Upper lobe of left lung (tissue), 6 donors: Measurements from ENCODE around the gene SF3A1. TPM values are rescaled to one million over a fixed set of nuclear protein-coding genes. Genes with fewer than 3 reads are reported as not detected.

Experiments
- ATAC-seq, 2 donors: fragments of 200-7000 bp; cut with Tn5 transposase; one replicate each; pipeline ENCODE4 v1.9.1; 2022; ENCODE audit warnings: mild to moderate bottlenecking in 2 of 2, moderate library complexity in 2 of 2; ENCODE audit not compliant: low FRiP score in 2 of 2
- DNase-seq, 2 donors: peaks; one replicate each; pipeline ENCODE4 v3.0.0-alpha.2; 2019 to 2020
- H3K27ac ChIP-seq, 4 donors: fragments of 200-600 bp; sonication (generic); one replicate each; pipeline ENCODE4 v1.5.1; 2016 to 2019
- H3K27me3 ChIP-seq, 4 donors: fragments of 200-600 bp; sonication (generic); one replicate each; pipeline ENCODE4 v1.5.1; 2017 to 2019
- H3K36me3 ChIP-seq, 4 donors: fragments of 200-600 bp; sonication (generic); one replicate each; pipeline ENCODE4 v1.5.1; 2016 to 2019
- H3K4me1 ChIP-seq, 4 donors: fragments of 200-600 bp; sonication (generic); one replicate each; pipeline ENCODE4 v1.5.1; 2018 to 2019
- H3K4me3 ChIP-seq, 4 donors: fragments of 200-600 bp; sonication (generic); one replicate each; pipeline ENCODE4 v1.5.1; 2017 to 2019; ENCODE audit warnings: mild to moderate bottlenecking in 2 of 4, moderate library complexity in 1 of 4
- H3K9me3 ChIP-seq, 4 donors: fragments of 200-600 bp; sonication (generic); one replicate each; pipeline ENCODE4 v1.5.1; 2018 to 2019
- EP300 ChIP-seq, 4 donors: sonication (generic); formaldehyde crosslinking; IDR thresholded peaks; one replicate each; pipeline ENCODE4 v1.5.1; 2017; ENCODE audit warnings: antibody characterized with exemption in 4 of 4, control low read depth in 2 of 4
- POLR2A ChIP-seq, 4 donors: fragments of 450-650 bp; IDR thresholded peaks; one replicate each; pipeline ENCODE4 v1.5.1; 2016 to 2017; ENCODE audit warnings: antibody characterized with exemption in 4 of 4, mild to moderate bottlenecking in 2 of 4
- POLR2AphosphoS5 ChIP-seq, 2 donors: sonication (generic); formaldehyde crosslinking; IDR thresholded peaks; one replicate each; pipeline ENCODE4 v1.5.1; 2017; ENCODE audit warnings: antibody characterized with exemption in 2 of 2
- WGBS, 2 donors: methylation state at CpG; one replicate each; pipeline ENCODE4 v1.1.5; 2017 to 2018; 5-methylcytosine and 5-hydroxymethylcytosine counted together
- total RNA-seq, 6 donors: library from RNA; depleted of rRNA in 4 of 6; stranded (reverse); fragments of >200 nt in 4 of 6; gene quantifications; one replicate each; pipeline versions ENCODE4 v1.1.0 to v1.2.1, GENCODE V29; 2016 to 2021
- TF ChIP-seq, protein P1 (sequence below), 6 experiments: fragments of 450-650 bp in 4 of 6; fragments of 200-600 bp in 2 of 6; sonication (generic) in 2 of 6; IDR thresholded peaks; one replicate each; pipeline ENCODE4 v1.5.1; 2016 to 2019; ENCODE audit warnings: antibody characterized with exemption in 6 of 6
- donor health status: DM: no; HTN: no; CAD: no; lungs with moderate emphysema.
- donor health status: DM: no; HTN: yes; CAD: no; lungs with severe emphysema.

Gene SF3A1
- total RNA-seq, 6 donors from 2014 or later, result 89.1 to 204 (median 138) TPM

DNA sequence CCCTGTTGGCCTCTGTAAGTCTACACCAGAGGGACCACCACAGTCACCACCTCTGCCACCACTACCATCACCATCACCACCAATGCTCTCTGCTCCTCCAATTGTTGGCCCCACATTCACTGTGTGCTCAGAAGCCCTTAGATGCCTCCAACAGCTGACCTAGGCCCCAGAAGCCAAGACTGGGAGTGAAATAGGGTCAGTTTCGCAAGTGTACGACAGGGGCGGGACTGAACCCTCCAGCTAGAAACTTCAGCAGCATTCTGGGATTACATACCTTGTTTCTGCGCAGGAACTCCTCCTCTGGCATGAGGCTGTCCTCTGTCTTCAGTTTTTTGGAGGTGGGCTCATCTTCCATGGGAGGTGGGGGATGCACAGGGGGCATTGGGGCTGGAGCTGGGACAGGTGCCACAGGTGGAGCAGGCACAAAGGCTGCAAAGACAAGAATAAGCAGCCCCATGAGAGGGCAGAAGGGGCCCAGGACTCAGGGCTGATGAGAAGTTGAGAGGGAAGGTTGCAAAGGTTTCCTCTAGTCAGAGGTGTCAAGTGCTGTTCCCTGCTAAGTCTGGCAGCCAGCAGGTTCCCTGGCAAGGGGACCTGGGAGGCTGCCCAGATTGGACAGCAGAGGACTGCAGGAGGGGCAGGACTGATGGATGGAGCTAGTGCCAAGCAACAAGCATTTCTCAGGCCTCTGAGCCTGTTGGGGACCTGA, 19.8 kb downstream of the SF3A1 start:
- peaks cover 79 to 100% (median 97%) of the 10 kb centered on the region in 4 donors for H3K36me3 ChIP-seq
- no peaks in the 10 kb centered on the region for H3K27me3 ChIP-seq
- ATAC-seq, result no peak
- H3K4me1 ChIP-seq, result no peaks in the 10 kb centered on the region
- DNase-seq, result no peak
- no peak overlapping the region for H3K27ac ChIP-seq
- H3K9me3 ChIP-seq, result no peaks in the 10 kb centered on the region
- no peak overlapping the region for H3K4me3 ChIP-seq
- no peak for TF ChIP-seq EP300 (IDR thresholded peaks at IDR 0.05)
- whole genome bisulfite sequencing, 2 donors, result 88 to 92% methylated on average over 4 of the region's 4 CpGs

DNA sequence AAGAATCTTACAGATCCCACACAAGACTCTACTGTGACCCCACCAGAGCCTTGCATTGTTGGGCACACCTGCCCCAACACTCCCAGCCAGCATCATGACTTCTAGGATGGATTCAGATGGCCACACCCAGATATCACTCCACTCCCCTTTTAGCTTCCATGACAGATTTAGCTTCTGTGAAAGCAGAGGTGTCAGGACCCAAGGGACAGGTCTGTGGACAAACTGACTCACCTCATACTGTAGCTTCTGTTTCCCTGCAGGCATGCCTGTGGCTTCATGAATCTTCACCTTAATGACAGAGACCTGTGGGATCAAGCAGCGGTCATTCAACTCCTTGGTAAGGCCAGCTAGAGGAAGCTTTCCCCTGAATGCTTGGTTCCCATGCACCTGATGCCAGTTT, 21.5 kb downstream of the SF3A1 start:
- DNase-seq, result no peak
- Histone ChIP-seq H3K4me1 (no peaks in the 10 kb centered on the region), H3K9me3 (no peaks in the 10 kb centered on the region), H3K27ac (no peak overlapping the region), H3K27me3 (no peaks in the 10 kb centered on the region), H3K36me3 (peaks cover 65 to 94% (median 88%) of the 10 kb centered on the region in 4 donors), H3K4me3 (no peak overlapping the region)
- TF ChIP-seq EP300 (IDR thresholded peaks at IDR 0.05), result no peak
- TF ChIP-seq POLR2A (IDR thresholded peaks at IDR 0.05), result no peak
- TF ChIP-seq POLR2AphosphoS5 (IDR thresholded peaks at IDR 0.05), result no peak
- TF ChIP-seq, protein P1, sequence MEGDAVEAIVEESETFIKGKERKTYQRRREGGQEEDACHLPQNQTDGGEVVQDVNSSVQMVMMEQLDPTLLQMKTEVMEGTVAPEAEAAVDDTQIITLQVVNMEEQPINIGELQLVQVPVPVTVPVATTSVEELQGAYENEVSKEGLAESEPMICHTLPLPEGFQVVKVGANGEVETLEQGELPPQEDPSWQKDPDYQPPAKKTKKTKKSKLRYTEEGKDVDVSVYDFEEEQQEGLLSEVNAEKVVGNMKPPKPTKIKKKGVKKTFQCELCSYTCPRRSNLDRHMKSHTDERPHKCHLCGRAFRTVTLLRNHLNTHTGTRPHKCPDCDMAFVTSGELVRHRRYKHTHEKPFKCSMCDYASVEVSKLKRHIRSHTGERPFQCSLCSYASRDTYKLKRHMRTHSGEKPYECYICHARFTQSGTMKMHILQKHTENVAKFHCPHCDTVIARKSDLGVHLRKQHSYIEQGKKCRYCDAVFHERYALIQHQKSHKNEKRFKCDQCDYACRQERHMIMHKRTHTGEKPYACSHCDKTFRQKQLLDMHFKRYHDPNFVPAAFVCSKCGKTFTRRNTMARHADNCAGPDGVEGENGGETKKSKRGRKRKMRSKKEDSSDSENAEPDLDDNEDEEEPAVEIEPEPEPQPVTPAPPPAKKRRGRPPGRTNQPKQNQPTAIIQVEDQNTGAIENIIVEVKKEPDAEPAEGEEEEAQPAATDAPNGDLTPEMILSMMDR (IDR thresholded peaks at IDR 0.05), result no peak
- 100% methylated on average over 1 of the region's 1 CpG for WGBS, 2 donors
- no peak for ATAC-seq

DNA sequence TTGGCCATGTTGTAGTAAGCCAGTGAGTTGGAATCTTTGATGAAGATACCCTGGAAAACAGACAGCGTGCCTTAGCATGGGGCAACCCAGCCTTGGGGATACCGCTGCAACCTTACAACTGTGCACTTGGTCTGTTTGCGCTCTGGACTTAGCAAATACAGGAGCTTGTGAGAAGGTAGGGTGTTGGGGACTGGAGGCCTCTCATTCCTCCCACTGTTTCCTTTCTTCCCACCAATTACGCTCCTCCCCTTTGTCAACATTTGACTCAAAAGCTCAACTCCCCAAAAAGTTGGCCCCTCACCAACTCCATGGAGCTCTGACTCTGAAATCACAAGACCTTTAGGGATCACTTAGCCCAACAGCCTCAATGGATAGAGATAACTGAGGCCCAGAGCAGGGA, 22.0 kb downstream of the SF3A1 start:
- TF ChIP-seq EP300 (IDR thresholded peaks at IDR 0.05), result no peak
- TF ChIP-seq, protein P1 (IDR thresholded peaks at IDR 0.05), result no peak
- TF ChIP-seq POLR2AphosphoS5 (IDR thresholded peaks at IDR 0.05), result no peak
- no peak for TF ChIP-seq POLR2A (IDR thresholded peaks at IDR 0.05)
- H3K9me3 ChIP-seq, result no peaks in the 10 kb centered on the region
- DNase-seq, result no peak
- H3K27me3 ChIP-seq, result no peaks in the 10 kb centered on the region
- no peak for ATAC-seq
- no peak overlapping the region for H3K27ac ChIP-seq
- peaks cover 59 to 90% (median 82%) of the 10 kb centered on the region in 4 donors for H3K36me3 ChIP-seq
- no peak overlapping the region for H3K4me3 ChIP-seq
- H3K4me1 ChIP-seq, result no peaks in the 10 kb centered on the region
- 84% methylated on average over 4 of the region's 4 CpGs for WGBS, 2 donors

DNA sequence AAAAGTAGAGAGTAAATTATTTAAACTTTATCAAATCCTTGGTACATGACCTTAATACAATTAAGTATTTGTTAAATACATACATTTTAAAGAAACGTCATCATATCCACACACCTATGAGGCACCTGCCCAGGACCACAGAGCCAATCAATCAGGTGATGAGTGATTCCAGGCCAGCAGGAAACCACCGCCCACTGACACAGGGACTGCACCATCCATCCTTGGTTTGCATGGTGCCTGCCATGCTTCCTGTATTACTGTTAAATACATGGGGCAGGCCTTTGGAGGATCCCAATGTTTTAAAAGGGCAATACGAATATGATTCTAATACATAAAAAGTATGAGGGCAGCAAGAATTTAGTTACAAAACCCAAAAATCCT, 23.0 kb downstream of the SF3A1 start:
- Histone ChIP-seq H3K9me3 (no peaks in the 10 kb centered on the region), H3K27ac (no peak overlapping the region), H3K4me3 (no peak overlapping the region), H3K4me1 (no peaks in the 10 kb centered on the region), H3K27me3 (no peaks in the 10 kb centered on the region), H3K36me3 (peaks cover 51 to 82% (median 72%) of the 10 kb centered on the region in 4 donors)
- DNase-seq (no peak), ATAC-seq (no peak)
- WGBS, 2 donors, result 92 to 93% methylated on average over 3 of the region's 3 CpGs
- TF ChIP-seq POLR2A (IDR thresholded peaks at IDR 0.05), result no peak
- no peak for TF ChIP-seq POLR2AphosphoS5 (IDR thresholded peaks at IDR 0.05)
- no peak for TF ChIP-seq EP300 (IDR thresholded peaks at IDR 0.05)
- TF ChIP-seq, protein P1 (IDR thresholded peaks at IDR 0.05), result no peak

DNA sequence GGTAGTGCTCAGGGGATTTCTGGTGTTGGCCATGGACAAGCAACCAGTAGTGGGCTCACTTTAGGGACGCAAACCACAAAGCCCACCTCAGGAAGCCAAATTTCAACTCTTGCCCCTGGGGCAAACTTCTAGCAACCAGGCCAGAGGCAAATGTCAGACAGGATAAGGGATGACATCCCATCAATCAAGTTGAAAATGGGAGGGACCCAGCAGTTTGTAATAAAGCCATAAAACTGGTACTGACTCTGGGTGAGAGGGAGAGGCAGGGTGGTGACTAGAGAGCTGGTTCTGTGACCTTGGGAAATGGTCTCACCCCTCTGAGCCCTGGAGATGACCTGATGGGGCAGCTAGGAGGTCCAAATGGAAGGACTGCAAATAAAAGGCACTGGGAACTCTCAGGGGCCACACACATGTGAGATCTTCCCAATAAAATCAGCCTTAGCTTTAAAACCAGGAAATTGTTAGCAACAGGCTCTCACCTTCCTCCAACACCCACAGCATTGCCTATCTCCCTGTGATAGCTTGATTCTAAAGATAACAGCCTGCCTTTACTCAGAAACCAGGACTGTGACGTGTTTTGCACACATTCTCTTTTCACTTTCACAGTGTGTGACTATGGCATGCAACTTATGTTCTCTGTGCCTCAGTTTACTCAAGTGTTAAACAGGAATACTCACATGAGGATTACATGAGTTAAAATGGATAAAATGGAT, 23.5 kb downstream of the SF3A1 start:
- H3K9me3 ChIP-seq, result no peaks in the 10 kb centered on the region
- H3K4me1 ChIP-seq, result peaks cover 0 to 3% (median 0%) of the 10 kb centered on the region in 4 donors
- H3K27me3 ChIP-seq, result no peaks in the 10 kb centered on the region
- no peak for DNase-seq
- H3K36me3 ChIP-seq, result peaks cover 48 to 77% (median 67%) of the 10 kb centered on the region in 4 donors
- no peak for TF ChIP-seq POLR2AphosphoS5 (IDR thresholded peaks at IDR 0.05)
- no peak overlapping the region for H3K4me3 ChIP-seq
- no peak for ATAC-seq
- no peak overlapping the region for H3K27ac ChIP-seq
- WGBS, 2 donors, result 91% methylated on average over 2 of the region's 2 CpGs
